Upper lobe of left lung (tissue), 6 donors: ENCODE measurements around the gene PAQR5. TPM values are rescaled to one million over a fixed set of nuclear protein-coding genes. Genes with fewer than 3 reads are reported as not detected.
A peak's percentile ranks its signal among the peaks of the same experiment; 100 is the strongest.

Source experiments
- ATAC-seq, 2 donors: fragments of 200-7000 bp; cut with Tn5 transposase; one replicate each; pipeline ENCODE4 v1.9.1; 2022; ENCODE audit warnings: mild to moderate bottlenecking in 2 of 2, moderate library complexity in 2 of 2; ENCODE audit not compliant: low FRiP score in 2 of 2
- DNase-seq, 2 donors: peaks; one replicate each; pipeline ENCODE4 v3.0.0-alpha.2; 2019 to 2020
- H3K27ac ChIP-seq, 4 donors: fragments of 200-600 bp; sonication (generic); one replicate each; pipeline ENCODE4 v1.5.1; 2016 to 2019
- H3K27me3 ChIP-seq, 4 donors: fragments of 200-600 bp; sonication (generic); one replicate each; pipeline ENCODE4 v1.5.1; 2017 to 2019
- H3K36me3 ChIP-seq, 4 donors: fragments of 200-600 bp; sonication (generic); one replicate each; pipeline ENCODE4 v1.5.1; 2016 to 2019
- H3K4me1 ChIP-seq, 4 donors: fragments of 200-600 bp; sonication (generic); one replicate each; pipeline ENCODE4 v1.5.1; 2018 to 2019
- H3K4me3 ChIP-seq, 4 donors: fragments of 200-600 bp; sonication (generic); one replicate each; pipeline ENCODE4 v1.5.1; 2017 to 2019; ENCODE audit warnings: mild to moderate bottlenecking in 2 of 4, moderate library complexity in 1 of 4
- H3K9me3 ChIP-seq, 4 donors: fragments of 200-600 bp; sonication (generic); one replicate each; pipeline ENCODE4 v1.5.1; 2018 to 2019
- CTCF ChIP-seq, 6 experiments: fragments of 450-650 bp in 4 of 6; fragments of 200-600 bp in 2 of 6; sonication (generic) in 2 of 6; IDR thresholded peaks; one replicate each; pipeline ENCODE4 v1.5.1; 2016 to 2019; ENCODE audit warnings: antibody characterized with exemption in 6 of 6
- EP300 ChIP-seq, 4 donors: sonication (generic); formaldehyde crosslinking; IDR thresholded peaks; one replicate each; pipeline ENCODE4 v1.5.1; 2017; ENCODE audit warnings: antibody characterized with exemption in 4 of 4, control low read depth in 2 of 4
- POLR2A ChIP-seq, 4 donors: fragments of 450-650 bp; IDR thresholded peaks; one replicate each; pipeline ENCODE4 v1.5.1; 2016 to 2017; ENCODE audit warnings: antibody characterized with exemption in 4 of 4, mild to moderate bottlenecking in 2 of 4
- POLR2AphosphoS5 ChIP-seq, 2 donors: sonication (generic); formaldehyde crosslinking; IDR thresholded peaks; one replicate each; pipeline ENCODE4 v1.5.1; 2017; ENCODE audit warnings: antibody characterized with exemption in 2 of 2
- WGBS, 2 donors: methylation state at CpG; one replicate each; pipeline ENCODE4 v1.1.5; 2017 to 2018; 5-methylcytosine and 5-hydroxymethylcytosine counted together
- total RNA-seq, 6 donors: library from RNA; depleted of rRNA in 4 of 6; stranded (reverse); fragments of >200 nt in 4 of 6; gene quantifications; one replicate each; pipeline versions ENCODE4 v1.1.0 to v1.2.1, GENCODE V29; 2016 to 2021
- donor health status: DM: no; HTN: no; CAD: no; lungs with moderate emphysema.
- donor health status: DM: no; HTN: yes; CAD: no; lungs with severe emphysema.

PAQR5 gene
- total RNA-seq, 6 donors from 2014 or later: 15.5 to 39.8 (median 26.5) TPM

- Histone ChIP-seq H3K9me3 (no peaks in the 10 kb centered on the region), H3K36me3 (no peaks in the 10 kb centered on the region), H3K27ac (no peak overlapping the region), H3K4me3 (no peak overlapping the region), H3K4me1 (peaks cover 10 to 32% (median 12%) of the 10 kb centered on the region in 4 donors), H3K27me3 (peaks cover 0 to 12% (median 5%) of the 10 kb centered on the region in 4 donors)
- WGBS, 2 donors: 68 to 87% methylated on average over 4 to 6 of the region's 6 CpGs
- TF ChIP-seq CTCF (IDR thresholded peaks at IDR 0.05): no peak
- TF ChIP-seq EP300 (IDR thresholded peaks at IDR 0.05): no peak
- TF ChIP-seq POLR2A (IDR thresholded peaks at IDR 0.05): no peak
- TF ChIP-seq POLR2AphosphoS5 (IDR thresholded peaks at IDR 0.05): no peak
- no peak for DNase-seq
- ATAC-seq: no peak
Measured at GRCh38 chr15:69303337-69304181, 4.8 kb downstream of the PAQR5 start.

GRCh38 chr15:69304182-69304545, 5.5 kb downstream of the PAQR5 start:
- 56 to 71% methylated on average over 5 of the region's 5 CpGs for WGBS, 2 donors
- no peak for DNase-seq
- peak in 1 of 2 donors; percentile 36 for ATAC-seq
- Histone ChIP-seq H3K4me1 (peaks cover 4 to 26% (median 11%) of the 10 kb centered on the region in 4 donors), H3K27ac (peak overlapping the region in 2 of 4 donors; percentile 35 to 48), H3K4me3 (no peak overlapping the region), H3K36me3 (no peaks in the 10 kb centered on the region), H3K9me3 (no peaks in the 10 kb centered on the region), H3K27me3 (peaks cover 0 to 6% (median 2%) of the 10 kb centered on the region in 4 donors)
- no peak for TF ChIP-seq POLR2AphosphoS5 (IDR thresholded peaks at IDR 0.05)
- no peak for TF ChIP-seq CTCF (IDR thresholded peaks at IDR 0.05)
- TF ChIP-seq EP300 (IDR thresholded peaks at IDR 0.05): no peak
- no peak for TF ChIP-seq POLR2A (IDR thresholded peaks at IDR 0.05)

GRCh38 chr15:69305204-69305931, 6.7 kb downstream of the PAQR5 start:
- 56 to 73% methylated on average over 15 to 20 of the region's 20 CpGs for WGBS, 2 donors
- ATAC-seq: peak; percentile 60 to 90
- TF ChIP-seq POLR2A (IDR thresholded peaks at IDR 0.05): no peak
- peak in 1 of 2 donors; percentile 78 for TF ChIP-seq POLR2AphosphoS5 (IDR thresholded peaks at IDR 0.05)
- no peaks in the 10 kb centered on the region for H3K27me3 ChIP-seq
- peak in 1 of 2 donors; percentile 56 for DNase-seq
- H3K36me3 ChIP-seq: no peaks in the 10 kb centered on the region
- peak overlapping the region in 3 of 4 donors; percentile 35 to 48 (median 40) for H3K27ac ChIP-seq
- peaks cover 0 to 15% (median 5%) of the 10 kb centered on the region in 4 donors for H3K4me1 ChIP-seq
- no peak overlapping the region for H3K4me3 ChIP-seq
- no peaks in the 10 kb centered on the region for H3K9me3 ChIP-seq

- Histone ChIP-seq H3K27ac (peak overlapping the region in 2 of 4 donors; percentile 40 to 48), H3K9me3 (no peaks in the 10 kb centered on the region)
- TF ChIP-seq EP300 (IDR thresholded peaks at IDR 0.05): no peak
Measured at GRCh38 chr15:69305933-69306568, 7.3 kb downstream of the PAQR5 start.

GRCh38 chr15:69307939-69308338, 9.2 kb downstream of the PAQR5 start:
- Histone ChIP-seq H3K4me3 (no peak overlapping the region), H3K27me3 (no peaks in the 10 kb centered on the region), H3K4me1 (peaks cover 0 to 15% (median 5%) of the 10 kb centered on the region in 4 donors), H3K9me3 (no peaks in the 10 kb centered on the region), H3K36me3 (no peaks in the 10 kb centered on the region), H3K27ac (peak overlapping the region in 2 of 4 donors; percentile 6 to 7)
- 79 to 100% methylated on average over 3 of the region's 3 CpGs for WGBS, 2 donors
- DNase-seq (no peak), ATAC-seq (no peak)
- TF ChIP-seq EP300 (IDR thresholded peaks at IDR 0.05): no peak
- no peak for TF ChIP-seq POLR2AphosphoS5 (IDR thresholded peaks at IDR 0.05)
- no peak for TF ChIP-seq POLR2A (IDR thresholded peaks at IDR 0.05)
- TF ChIP-seq CTCF (IDR thresholded peaks at IDR 0.05): no peak

More at GRCh38 chr15:69305933-69306568, 7.3 kb downstream of the PAQR5 start:
- Histone ChIP-seq H3K4me3 (no peak overlapping the region), H3K36me3 (no peaks in the 10 kb centered on the region), H3K27me3 (no peaks in the 10 kb centered on the region), H3K4me1 (peaks cover 0 to 15% (median 5%) of the 10 kb centered on the region in 4 donors)
- no peak for ATAC-seq
- WGBS, 2 donors: 94 to 96% methylated on average over 9 of the region's 9 CpGs
- no peak for DNase-seq
